Vagina (tissue), 2 donors: ENCODE measurements around the gene SNRNP70. TPM values are rescaled to one million over a fixed set of nuclear protein-coding genes. Genes with fewer than 3 reads are reported as not detected.

Experiments used
- DNase-seq, 2 donors: peaks; one replicate each; pipeline ENCODE4 v3.0.0-alpha.2; 2017; ENCODE audit errors: extremely low spot score in 2 of 2
- H3K27ac ChIP-seq: fragments of 200-600 bp; sonication (generic); one replicate; pipeline ENCODE4 v1.5.1; 2019
- H3K27me3 ChIP-seq: fragments of 200-600 bp; sonication (generic); one replicate; pipeline ENCODE4 v1.5.1; 2019
- H3K36me3 ChIP-seq, 2 donors: fragments of 200-600 bp; sonication (generic); one replicate each; pipeline ENCODE4 v1.5.1; 2017 to 2019
- H3K4me1 ChIP-seq: fragments of 200-600 bp; sonication (generic); one replicate; pipeline ENCODE4 v1.5.1; 2019
- H3K4me3 ChIP-seq, 2 donors: fragments of 200-600 bp; sonication (generic); 1 replicate in 1 of 2; 2 replicates in 1 of 2; pipeline ENCODE4 v1.5.1; 2016 to 2019
- H3K9me3 ChIP-seq: fragments of 200-600 bp; sonication (generic); one replicate; pipeline ENCODE4 v1.5.1; 2019
- POLR2A ChIP-seq, 2 donors: fragments of 450-650 bp; IDR thresholded peaks; one replicate each; pipeline ENCODE4 v1.6.1; 2017; ENCODE audit warnings: antibody characterized with exemption in 2 of 2, mild to moderate bottlenecking in 2 of 2, moderate library complexity in 2 of 2
- POLR2AphosphoS5 ChIP-seq, 2 donors: sonication (generic); formaldehyde crosslinking; IDR thresholded peaks; one replicate each; pipeline ENCODE4 v1.9.0; 2017; ENCODE audit warnings: antibody characterized with exemption in 2 of 2, mild to moderate bottlenecking in 2 of 2, low read depth in 1 of 2; ENCODE audit not compliant: insufficient read depth in 1 of 2
- intact Hi-C: fragments of 100-400 bp; cut with DNase I; formaldehyde crosslinking; loops from one replicate; pipeline ENCODE4 v1.15.1; 2023
- total RNA-seq: library from RNA; depleted of rRNA; stranded (reverse); fragments of >200 nt; gene quantifications from one replicate; pipeline ENCODE4 v1.2.3, GENCODE V29; 2016
- TF ChIP-seq, protein P1 (sequence below), 3 experiments: fragments of 450-650 bp in 2 of 3; fragments of 200-600 bp in 1 of 3; sonication (generic) in 1 of 3; IDR thresholded peaks; one replicate each; pipeline ENCODE4 v1.5.1; 2017 to 2019; ENCODE audit warnings: antibody characterized with exemption in 3 of 3, mild to moderate bottlenecking in 2 of 3, moderate library complexity in 2 of 3

The SNRNP70 gene
- total RNA-seq, 1 donor from 2014 or later = 380 TPM

DNA sequence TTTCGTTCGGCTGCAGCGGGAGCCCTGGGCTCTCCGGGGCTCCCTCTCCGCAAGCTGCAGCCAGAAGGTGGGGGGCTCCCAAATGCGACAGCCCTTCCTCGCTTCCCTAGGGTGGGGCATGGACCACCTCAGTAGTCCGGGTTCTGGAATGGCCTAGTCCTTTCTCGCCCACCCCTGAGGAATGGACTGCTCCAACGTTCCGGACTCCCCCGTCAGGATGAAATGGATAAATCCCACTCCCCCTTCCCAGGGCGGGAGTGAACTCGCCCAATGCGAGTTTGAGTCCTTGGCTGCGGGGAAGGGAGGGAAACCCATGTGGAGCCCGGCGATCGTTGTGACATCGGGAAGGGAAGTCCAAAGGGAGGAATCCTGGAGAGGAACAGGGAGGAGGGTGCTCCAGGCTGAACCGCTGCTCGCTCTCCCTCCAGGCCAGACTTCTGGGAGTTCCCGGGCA lies 64.4 kb downstream of the SNRNP70 start:
- H3K4me3 ChIP-seq = peak overlapping the region; percentile 55 to 84
- TF ChIP-seq POLR2A (IDR thresholded peaks at IDR 0.05) (no peak), POLR2AphosphoS5 (IDR thresholded peaks at IDR 0.05; ENCODE audit: insufficient read depth in 1 of 2, low read depth in 1 of 2) (no peak)
- TF ChIP-seq, protein P1, sequence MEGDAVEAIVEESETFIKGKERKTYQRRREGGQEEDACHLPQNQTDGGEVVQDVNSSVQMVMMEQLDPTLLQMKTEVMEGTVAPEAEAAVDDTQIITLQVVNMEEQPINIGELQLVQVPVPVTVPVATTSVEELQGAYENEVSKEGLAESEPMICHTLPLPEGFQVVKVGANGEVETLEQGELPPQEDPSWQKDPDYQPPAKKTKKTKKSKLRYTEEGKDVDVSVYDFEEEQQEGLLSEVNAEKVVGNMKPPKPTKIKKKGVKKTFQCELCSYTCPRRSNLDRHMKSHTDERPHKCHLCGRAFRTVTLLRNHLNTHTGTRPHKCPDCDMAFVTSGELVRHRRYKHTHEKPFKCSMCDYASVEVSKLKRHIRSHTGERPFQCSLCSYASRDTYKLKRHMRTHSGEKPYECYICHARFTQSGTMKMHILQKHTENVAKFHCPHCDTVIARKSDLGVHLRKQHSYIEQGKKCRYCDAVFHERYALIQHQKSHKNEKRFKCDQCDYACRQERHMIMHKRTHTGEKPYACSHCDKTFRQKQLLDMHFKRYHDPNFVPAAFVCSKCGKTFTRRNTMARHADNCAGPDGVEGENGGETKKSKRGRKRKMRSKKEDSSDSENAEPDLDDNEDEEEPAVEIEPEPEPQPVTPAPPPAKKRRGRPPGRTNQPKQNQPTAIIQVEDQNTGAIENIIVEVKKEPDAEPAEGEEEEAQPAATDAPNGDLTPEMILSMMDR (IDR thresholded peaks at IDR 0.05) = no peak
- peak overlapping the region; percentile 66 for H3K27ac ChIP-seq
- peaks cover 48% of the 10 kb centered on the region for H3K4me1 ChIP-seq
- no peaks in the 10 kb centered on the region for H3K36me3 ChIP-seq
- intact Hi-C loops = loop anchor here (5.0 to 10.0 kb wide), 2 partner anchors 52 to 155 kb away; partner anchors contain the start of genes GYS1 and RUVBL2
- H3K27me3 ChIP-seq = no peaks in the 10 kb centered on the region
- H3K9me3 ChIP-seq = no peaks in the 10 kb centered on the region
- DNase-seq = no peak

DNA sequence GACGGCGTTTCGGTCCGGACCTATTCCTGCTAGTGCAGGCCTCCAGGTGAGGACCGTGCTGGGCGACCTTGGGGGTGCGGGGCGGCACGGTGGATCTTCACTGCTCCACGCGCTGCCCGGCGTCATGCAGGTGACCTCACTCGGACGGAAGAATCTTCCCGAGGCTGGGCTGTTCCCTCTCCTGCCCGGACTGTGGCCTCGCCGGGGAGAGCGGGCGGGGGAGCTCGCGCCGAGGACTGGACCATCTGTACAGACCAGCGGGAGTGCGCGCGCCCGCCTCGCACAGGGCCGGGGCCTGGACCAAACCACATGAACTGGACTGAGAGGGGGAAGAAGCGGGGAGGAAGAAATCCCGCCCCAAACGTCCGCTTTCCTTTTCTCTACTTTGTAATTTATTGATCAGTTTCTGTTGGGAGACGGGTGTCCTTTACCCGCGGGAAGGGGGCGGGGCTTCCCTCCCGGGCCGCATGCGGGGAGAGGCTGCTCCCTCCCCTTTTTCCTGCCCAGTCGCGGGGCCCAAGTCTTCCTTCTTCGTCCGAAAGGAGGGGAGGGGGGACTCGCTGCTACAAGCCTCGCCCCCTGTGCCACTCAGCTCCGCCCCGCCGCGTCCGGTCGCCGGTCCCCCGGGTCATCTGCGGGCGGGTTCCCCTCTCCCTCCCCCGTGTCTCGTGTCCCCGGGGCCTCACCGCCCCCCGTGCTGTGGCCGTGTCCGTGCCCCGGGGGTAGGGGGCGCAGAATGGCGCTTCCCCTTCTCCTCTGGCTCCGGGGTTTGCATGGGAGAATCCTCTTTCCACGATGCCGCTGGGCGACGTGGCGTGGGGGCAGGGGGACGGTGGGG lies 65.1 kb downstream of the SNRNP70 start:
- Histone ChIP-seq H3K36me3 (no peaks in the 10 kb centered on the region), H3K27ac (peak overlapping the region; percentile 66), H3K9me3 (no peaks in the 10 kb centered on the region), H3K4me1 (peaks cover 47% of the 10 kb centered on the region), H3K4me3 (peak overlapping the region; percentile 55 to 84), H3K27me3 (no peaks in the 10 kb centered on the region)
- TF ChIP-seq POLR2A (IDR thresholded peaks at IDR 0.05) = peak in 1 of 2 donors; percentile 4
- TF ChIP-seq, protein P1 (IDR thresholded peaks at IDR 0.05) = no peak
- peak; percentile 65 to 66 for TF ChIP-seq POLR2AphosphoS5 (IDR thresholded peaks at IDR 0.05; ENCODE audit: insufficient read depth in 1 of 2, low read depth in 1 of 2)
- intact Hi-C loops = no loop called here
- no peak for DNase-seq

DNA sequence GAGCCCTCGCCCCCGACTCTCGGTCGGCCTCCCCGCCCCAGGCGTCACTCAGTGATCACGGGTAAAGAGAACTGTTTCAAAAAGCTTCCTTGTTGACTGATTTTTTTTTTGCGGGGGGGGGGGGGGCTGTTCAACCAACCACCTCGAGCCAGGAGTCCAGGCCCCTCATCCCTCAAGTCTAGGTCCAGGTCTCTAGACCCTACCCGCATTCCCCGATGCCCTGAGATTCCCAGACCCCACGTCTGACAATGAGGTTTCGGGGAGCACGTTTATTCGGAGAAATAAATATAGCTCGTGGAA lies 65.6 kb downstream of the SNRNP70 start:
- no peak for DNase-seq
- H3K4me1 ChIP-seq = peaks cover 45% of the 10 kb centered on the region
- H3K27ac ChIP-seq = peak overlapping the region; percentile 66
- H3K27me3 ChIP-seq = no peaks in the 10 kb centered on the region
- H3K36me3 ChIP-seq = no peaks in the 10 kb centered on the region
- TF ChIP-seq POLR2AphosphoS5 (IDR thresholded peaks at IDR 0.05; ENCODE audit: insufficient read depth in 1 of 2, low read depth in 1 of 2) = no peak
- no peak for TF ChIP-seq POLR2A (IDR thresholded peaks at IDR 0.05)
- TF ChIP-seq, protein P1 (IDR thresholded peaks at IDR 0.05) = no peak
- H3K9me3 ChIP-seq = no peaks in the 10 kb centered on the region
- peak overlapping the region; percentile 55 to 84 for H3K4me3 ChIP-seq
- intact Hi-C loops = no loop called here

DNA sequence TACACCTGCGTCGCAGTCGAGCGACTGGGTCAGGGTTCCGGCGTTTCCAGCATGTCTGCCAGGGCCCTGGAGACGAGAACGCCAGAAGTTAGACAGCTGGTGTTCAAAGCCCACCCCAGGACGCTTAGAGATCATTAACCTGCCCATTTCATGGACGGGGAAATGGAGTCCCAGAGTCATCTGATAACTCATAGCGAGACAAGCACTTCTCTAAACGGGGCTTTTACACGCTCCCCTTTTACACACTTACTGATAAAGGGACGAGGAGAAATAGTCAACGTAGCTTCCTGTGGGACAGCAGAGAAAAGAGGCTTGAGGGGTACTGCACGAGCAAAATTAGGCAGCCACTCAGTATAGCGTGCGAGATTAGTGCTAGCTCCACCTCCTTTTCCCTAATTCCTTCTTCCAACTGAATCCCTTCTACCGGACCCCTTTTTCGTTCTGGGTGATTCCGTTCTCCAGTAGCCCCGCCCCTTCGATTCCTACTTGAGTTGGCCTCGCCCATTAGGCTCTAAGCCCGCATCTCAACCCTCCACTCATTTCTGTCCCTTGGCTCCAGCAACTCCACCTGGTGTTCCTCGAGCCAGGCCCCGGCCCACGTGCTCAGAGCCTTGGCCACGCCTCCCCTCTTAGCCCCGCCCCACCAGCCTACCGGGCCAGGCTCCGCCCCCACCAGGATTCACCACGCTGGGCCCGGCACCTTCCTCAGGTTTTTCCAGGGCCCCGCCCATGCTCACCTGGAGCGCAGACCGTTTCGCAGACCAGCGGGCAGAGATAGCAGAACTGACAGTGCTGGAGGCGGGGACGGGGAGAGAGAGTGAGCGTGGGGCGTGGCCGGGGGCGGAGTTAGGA lies 66.2 kb downstream of the SNRNP70 start:
- H3K4me1 ChIP-seq = peaks cover 39% of the 10 kb centered on the region
- peak overlapping the region; percentile 66 for H3K27ac ChIP-seq
- intact Hi-C loops = no loop called here
- TF ChIP-seq POLR2AphosphoS5 (IDR thresholded peaks at IDR 0.05; ENCODE audit: insufficient read depth in 1 of 2, low read depth in 1 of 2) = peak; percentile 20 to 37
- TF ChIP-seq, protein P1 (IDR thresholded peaks at IDR 0.05) = no peak
- no peak for TF ChIP-seq POLR2A (IDR thresholded peaks at IDR 0.05)
- H3K27me3 ChIP-seq = no peaks in the 10 kb centered on the region
- DNase-seq = no peak
- H3K9me3 ChIP-seq = no peaks in the 10 kb centered on the region
- no peaks in the 10 kb centered on the region for H3K36me3 ChIP-seq
- H3K4me3 ChIP-seq = peak overlapping the region in 1 of 2 donors; percentile 55
